T-helper 2 cell (primary cell): ENCODE measurements around the gene ERFE.

Experiments used
- DNase-seq, 5 experiments: peaks; one replicate each; pipeline versions ENCODE4 v3.0.0 to v3.0.0-alpha.2; 2012 to 2022

ERFE gene

GRCh38 chr2:238140040-238140439, 18.7 kb upstream of the ERFE start:
- DNase-seq: no peak

DNA sequence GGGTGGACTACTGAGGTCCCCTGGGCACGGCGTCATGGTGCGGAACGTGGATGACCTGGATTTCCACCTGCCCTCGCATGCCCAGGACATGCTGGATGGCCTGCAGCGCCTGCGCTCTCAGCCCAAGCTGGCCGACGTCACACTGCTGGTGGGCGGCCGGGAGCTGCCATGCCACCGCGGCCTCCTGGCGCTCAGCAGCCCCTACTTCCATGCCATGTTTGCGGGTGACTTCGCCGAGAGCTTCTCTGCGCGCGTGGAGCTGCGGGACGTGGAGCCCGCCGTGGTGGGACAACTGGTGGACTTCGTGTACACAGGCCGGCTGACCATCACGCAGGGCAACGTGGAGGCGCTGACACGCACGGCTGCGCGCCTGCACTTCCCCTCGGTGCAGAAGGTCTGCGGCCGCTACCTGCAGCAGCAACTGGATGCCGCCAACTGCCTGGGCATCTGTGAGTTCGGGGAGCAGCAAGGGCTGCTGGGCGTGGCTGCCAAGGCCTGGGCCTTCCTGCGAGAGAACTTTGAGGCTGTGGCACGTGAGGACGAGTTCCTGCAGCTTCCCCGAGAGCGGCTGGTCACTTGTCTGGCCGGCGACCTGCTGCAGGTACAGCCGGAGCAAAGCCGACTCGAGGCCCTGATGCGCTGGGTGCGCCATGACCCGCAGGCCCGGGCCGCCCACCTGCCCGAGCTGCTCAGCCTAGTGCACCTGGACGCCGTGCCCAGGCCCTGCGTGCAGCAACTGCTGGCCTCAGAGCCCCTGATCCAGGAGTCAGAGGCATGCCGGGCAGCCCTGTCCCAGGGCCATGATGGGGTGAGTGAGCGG, 17.8 kb upstream of the ERFE start:
- no peak for DNase-seq

DNA sequence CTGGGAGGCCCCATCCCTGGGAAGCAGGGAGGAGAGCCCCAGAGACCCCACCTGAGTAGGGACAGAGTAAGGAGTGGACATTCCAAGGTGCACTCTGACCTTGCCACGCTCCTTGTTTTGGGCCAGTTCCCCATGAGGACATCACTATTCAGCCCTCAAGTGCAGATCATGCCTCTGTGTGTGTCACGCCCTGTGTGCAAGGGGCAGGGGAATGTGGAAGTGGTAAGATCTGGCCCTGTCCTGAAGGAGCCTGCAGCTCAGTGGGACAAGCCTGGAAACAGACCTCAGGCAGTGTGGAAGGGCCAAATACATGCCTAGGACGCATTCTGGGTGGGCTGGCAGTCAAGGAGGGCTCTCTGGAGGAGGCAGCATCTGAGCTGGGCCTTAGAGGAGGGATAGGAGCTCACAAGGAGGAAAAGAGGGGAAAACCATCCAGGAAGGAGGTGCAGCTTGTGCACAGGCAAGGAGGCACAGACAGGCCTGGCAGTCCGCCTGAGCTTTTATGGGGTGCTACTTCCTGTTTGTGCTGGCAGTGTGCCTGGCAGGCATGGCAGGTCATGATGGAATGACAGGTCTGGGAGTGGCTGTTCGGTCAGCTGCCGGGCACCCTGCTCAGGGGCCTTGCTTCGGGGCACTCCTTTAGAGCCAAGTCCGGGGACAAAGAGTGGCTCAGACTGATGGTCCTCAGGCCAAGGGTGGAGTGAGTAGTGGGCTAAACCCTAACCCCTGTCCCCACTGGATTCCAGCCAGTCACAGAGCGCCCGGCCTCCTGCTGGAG, 17.0 kb upstream of the ERFE start:
- no peak for DNase-seq

DNA sequence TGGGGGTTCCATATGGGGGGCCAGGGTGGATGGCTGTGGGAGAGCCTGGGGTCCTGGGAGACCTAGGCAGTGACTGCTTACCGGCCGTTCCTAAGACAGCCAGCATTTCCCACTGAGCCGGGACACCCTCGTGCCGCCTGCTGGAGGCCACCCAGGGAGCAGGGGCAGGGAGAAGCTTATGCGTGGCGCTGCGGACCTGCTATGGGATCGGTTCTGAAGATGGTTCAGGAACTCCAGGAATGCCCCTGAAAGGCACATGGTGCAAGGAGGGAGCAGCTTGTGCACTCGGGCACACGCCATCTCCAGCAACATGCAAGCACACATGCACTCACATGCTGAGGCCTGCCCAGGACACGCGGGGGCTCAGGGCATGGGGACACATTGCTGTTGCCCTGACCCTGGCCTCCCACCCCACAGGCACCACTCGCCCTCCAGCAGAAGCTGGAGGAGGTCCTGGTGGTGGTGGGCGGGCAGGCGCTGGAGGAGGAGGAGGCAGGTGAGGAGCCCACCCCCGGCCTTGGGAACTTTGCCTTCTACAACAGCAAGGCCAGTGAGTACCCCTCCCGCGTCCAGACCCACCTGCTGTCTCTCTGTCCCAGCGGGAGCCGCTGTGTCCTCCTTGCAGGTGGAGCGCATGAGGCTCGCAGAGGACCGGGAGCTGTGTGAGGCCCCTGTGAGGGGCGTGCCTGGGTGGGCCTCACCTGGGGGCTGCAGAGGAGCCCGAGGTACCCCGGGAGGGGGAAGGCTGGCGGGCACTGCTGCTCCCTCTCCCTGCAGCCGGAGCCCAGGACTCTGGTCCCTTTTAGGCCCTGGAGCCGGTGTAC, 16.2 kb upstream of the ERFE start:
- DNase-seq: no peak

- DNase-seq: no peak
These were observed 15.4 kb upstream of the ERFE start for GRCh38 chr2:238143239-238143951.

- DNase-seq: no peak
These were observed 14.5 kb upstream of the ERFE start for GRCh38 chr2:238144262-238144661.

- no peak for DNase-seq
These were observed 13.7 kb upstream of the ERFE start for GRCh38 chr2:238145046-238145445.

DNA sequence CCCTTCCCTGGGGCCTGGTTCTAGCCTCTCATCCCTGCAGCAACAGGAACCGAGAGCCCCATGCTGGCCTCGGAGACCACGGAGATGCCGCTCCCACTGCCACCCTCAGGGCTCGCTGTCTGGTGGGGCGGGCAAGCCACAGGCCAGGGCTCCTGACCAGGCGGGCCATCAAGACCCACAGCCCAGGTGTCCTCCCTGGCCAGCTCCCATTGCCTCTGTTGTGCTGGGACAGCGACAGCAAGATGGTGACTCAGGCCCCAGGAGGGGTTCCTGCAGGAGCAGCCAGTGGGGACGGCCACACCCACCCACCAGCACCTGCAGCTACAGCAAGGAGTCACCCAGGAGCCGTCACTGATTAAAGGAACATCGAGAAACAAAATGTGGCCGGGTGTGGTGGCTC, 12.9 kb upstream of the ERFE start:
- no peak for DNase-seq

- DNase-seq: no peak
These were observed 11.8 kb upstream of the ERFE start for GRCh38 chr2:238146884-238147544.

DNA sequence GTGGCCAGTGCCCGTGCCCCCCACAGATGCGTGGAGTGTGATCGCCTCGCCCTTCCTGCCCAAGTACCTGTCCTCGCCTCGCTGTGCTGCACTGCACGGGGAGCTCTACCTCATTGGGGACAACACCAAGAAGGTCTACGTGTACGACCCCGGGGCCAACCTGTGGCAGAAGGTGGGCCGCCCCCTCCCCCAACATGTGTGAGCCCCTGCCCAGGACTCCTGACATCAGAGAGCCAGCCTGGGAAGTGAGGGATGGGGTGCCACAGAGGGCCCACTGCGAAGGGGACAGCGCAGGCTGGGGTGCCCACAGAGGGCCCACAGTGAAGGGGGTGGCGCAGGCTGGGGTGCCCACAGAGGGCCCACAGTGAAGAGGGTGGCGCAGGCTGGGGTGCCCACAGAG, 9.8 kb upstream of the ERFE start:
- no peak for DNase-seq

DNA sequence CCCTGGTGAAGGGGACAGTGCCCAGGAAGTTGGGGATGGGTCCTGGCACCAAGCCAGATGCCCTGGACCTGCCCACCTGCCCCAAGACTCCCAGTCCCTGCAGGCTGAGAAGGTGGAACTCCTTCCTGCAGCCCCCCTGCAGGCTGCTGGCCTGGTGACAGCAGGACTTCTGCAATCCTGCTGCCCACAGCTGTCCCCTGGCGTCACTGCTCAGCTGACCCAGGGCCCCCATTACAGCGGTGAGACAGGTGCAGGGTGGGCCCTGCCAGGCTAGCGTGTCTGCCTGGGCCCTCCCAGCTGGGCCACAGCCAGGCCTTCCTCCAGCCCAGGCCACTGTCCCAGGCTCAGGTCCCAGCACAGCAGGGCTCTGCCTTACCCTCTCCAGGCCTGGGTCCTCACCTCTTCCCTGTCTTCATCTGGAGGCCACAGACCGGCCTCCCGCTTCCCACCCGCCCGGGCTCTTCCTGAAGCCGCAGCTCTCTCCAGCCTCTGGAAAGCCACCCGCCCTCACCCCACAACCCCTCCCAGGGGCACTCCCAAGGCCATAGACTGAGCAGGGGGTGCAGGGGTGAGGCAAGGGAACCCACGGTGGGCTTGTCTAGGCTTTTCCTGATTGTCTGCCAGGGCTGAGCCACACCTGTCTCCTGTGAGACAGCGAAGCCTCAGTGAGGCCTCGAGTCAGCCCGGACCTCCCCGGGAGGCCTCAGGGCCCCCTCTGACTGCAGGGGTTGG, 8.8 kb upstream of the ERFE start:
- no peak for DNase-seq

DNA sequence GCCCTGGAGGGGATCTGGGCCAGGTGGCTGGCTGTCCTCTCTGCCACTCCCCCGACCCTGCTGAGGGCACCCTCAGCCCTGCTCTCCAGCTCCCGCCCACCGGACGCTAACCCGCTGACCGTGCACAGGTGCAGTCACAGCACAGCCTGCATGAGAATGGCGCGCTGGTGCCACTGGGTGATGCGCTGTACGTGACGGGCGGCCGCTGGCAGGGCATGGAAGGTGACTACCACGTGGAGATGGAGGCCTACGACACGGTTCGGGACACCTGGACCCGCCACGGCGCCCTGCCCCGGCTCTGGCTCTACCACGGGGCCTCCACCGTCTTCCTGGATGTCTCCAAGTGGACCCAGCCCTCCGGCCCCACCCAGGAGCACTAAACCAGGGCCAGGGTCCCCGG, 8.1 kb upstream of the ERFE start:
- DNase-seq: no peak

DNA sequence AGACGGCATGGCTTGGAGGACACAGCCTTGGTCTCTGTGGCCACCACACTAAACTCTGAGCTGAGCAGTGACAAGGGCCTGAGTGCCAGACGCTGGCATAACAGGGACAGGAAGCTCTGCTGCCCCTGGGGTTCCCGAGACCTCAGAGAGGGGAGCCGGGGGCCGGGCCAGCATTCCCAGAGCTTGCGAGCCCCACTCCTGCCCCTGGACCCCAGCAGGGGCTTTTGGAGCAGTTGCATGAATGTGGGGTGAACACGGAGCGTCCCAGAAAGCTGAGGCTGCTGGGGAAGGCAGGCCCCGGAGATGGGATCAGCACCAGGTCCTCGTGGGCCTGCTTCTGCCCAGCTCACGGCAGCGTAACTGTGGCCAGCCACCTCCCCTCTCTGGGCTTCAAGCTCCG, 7.6 kb upstream of the ERFE start:
- no peak for DNase-seq

DNA sequence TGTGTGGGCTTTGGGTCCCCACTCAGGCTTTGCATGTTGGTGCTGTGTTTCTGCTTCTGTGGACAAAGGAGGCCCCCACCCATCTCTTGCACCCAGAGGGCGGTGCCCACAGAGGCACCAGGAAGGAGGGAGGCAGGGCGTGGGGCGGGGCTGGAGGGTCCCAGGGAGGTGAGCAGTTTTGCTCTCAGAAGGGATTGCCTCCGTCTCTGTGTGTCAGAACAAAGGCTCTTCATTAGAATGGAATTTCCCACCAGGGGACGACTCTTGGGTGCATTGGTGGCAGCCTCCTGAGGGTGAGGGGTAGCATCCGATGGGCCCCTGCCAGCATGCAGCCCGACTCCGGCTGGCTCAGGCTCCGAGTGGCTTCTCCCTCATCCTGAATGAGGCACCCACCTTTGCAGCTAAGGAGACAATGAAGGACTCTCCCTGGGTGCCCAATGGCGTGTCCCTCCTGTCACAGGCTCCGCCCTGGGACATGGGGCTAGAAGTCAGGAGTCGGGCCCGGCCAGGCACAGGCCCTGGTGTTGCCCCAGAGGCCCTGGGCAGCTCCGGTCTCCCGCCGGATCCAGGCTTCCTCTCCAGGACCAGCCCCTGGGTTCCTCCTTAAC, 7.0 kb upstream of the ERFE start:
- no peak for DNase-seq

- DNase-seq: no peak
These were observed 5.7 kb upstream of the ERFE start for GRCh38 chr2:238152771-238153688.

- no peak for DNase-seq
These were observed 4.2 kb upstream of the ERFE start for GRCh38 chr2:238154570-238154969.

GRCh38 chr2:238155051-238155760, 3.6 kb upstream of the ERFE start:
- DNase-seq: no peak

DNA sequence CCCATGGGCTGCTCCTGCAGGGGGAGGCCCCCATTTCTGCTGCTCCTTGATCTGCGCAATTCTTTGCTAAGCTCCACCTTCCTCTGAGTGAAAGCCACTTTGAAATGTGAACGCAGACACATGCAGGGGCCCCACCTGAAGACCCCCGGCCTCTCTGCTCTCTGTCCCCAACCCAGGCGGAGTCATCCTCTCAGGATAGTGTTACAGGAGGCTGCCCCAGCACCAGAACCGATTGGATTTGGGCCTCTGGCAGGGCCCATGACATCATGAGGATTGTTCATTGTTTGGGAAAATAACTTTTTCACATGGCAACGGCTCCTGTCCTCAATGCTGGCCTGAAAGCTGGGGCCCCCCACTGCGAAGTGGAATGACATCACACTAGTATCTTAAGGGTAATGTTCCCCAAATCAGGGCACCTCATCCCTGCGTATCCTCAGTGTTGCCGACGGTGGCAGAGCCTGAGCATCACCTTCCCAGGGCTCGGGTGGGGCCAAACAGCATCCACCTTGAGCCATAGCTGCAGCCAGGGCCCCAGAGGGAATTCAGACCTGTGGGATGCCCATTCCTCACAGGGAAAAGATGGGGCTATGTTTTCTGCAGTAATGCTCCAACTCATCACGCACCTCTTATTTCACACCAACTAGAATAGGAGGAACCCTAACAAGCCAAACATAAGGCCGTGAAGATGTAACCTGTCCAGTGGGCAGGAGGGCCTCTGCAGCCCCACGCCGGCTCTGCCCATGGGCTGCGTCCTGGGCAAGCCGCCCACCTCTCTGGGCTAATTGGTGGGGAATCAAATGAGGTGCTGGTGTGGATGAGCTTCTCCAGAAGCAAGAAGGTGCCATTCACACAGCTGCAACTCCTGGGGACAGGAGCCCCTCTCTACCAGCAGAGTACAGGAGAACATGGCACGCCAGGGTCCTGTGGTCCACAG, 2.7 kb upstream of the ERFE start:
- DNase-seq: no peak
